Body of pancreas (tissue), 4 donors: ENCODE results near the gene ADH6. TPM values are rescaled to one million over a fixed set of nuclear protein-coding genes. Genes with fewer than 3 reads are reported as not detected.
"Not testable (repeated sequence)": the region's sequence is repeated elsewhere in the genome, so short reads cannot be mapped to it uniquely, and the experiment has no call there.

Source experiments
- ATAC-seq: fragments of 150-250 bp; one replicate; pipeline ENCODE4 v1.9.1; 2016
- DNase-seq, 4 donors: peaks; one replicate each; pipeline ENCODE4 v3.0.0-alpha.2; 2019
- H3K27ac ChIP-seq, 4 donors: fragments of 200-600 bp; sonication (generic); 1 replicate in 3 of 4; 2 replicates in 1 of 4; pipeline versions ENCODE4 v1.5.1 to v1.6.1; 2016 to 2019; ENCODE audit warnings: mild to moderate bottlenecking in 1 of 4, mixed read lengths in 1 of 4, moderate library complexity in 1 of 4
- H3K27me3 ChIP-seq, 2 donors: fragments of 200-600 bp; sonication (generic); one replicate each; pipeline ENCODE4 v1.6.0; 2016; ENCODE audit warnings: mild to moderate bottlenecking in 1 of 2
- H3K36me3 ChIP-seq, 2 donors: fragments of 200-600 bp; sonication (generic); replicated peaks in 1 of 2; 2 replicates each; pipeline ENCODE4 v1.5.1; 2016; ENCODE audit warnings: low read depth in 2 of 2; ENCODE audit not compliant: insufficient read depth in 1 of 2
- H3K4me1 ChIP-seq: fragments of 200-600 bp; sonication (generic); one replicate; pipeline ENCODE4 v1.6.0; 2016
- H3K4me3 ChIP-seq, 2 donors: fragments of 200-600 bp; sonication (generic); 1 replicate in 1 of 2; 2 replicates in 1 of 2; pipeline ENCODE4 v1.5.1; 2016 to 2019
- H3K9me3 ChIP-seq, 3 donors: fragments of 200-600 bp; sonication (generic); 1 replicate in 2 of 3; 2 replicates in 1 of 3; pipeline ENCODE4 v1.5.1; 2016
- CTCF ChIP-seq, 7 experiments: fragments of 450-650 bp in 4 of 7; fragments of 200-600 bp in 3 of 7; sonication (generic) in 3 of 7; IDR thresholded peaks; one replicate each; pipeline ENCODE4 v1.5.1; 2016 to 2019; ENCODE audit warnings: antibody characterized with exemption in 7 of 7
- POLR2A ChIP-seq, 3 donors: fragments of 450-650 bp; IDR thresholded peaks; one replicate each; pipeline ENCODE4 v1.6.1; 2016; ENCODE audit warnings: antibody characterized with exemption in 3 of 3, mild to moderate bottlenecking in 2 of 3
- WGBS, 2 donors: methylation state at CpG; one replicate each; pipeline ENCODE4 v1.1.5; 2017; 5-methylcytosine and 5-hydroxymethylcytosine counted together
- intact Hi-C: fragments of 100-400 bp; cut with DNase I; formaldehyde crosslinking; loops from one replicate; pipeline ENCODE4 v1.15.1; 2023
- total RNA-seq, 2 donors: library from RNA; depleted of rRNA; stranded (reverse); fragments of >200 nt; gene quantifications; one replicate each; pipeline ENCODE4 v1.1.0, GENCODE V29; 2016

ADH6 gene
- total RNA-seq, 2 donors from 2014 or later, result not detected

- ATAC-seq (no peak), DNase-seq (no peak)
- Histone ChIP-seq H3K4me3 (no peak overlapping the region), H3K4me1 (no peaks in the 10 kb centered on the region), H3K9me3 (no peaks in the 10 kb centered on the region), H3K27ac (no peak overlapping the region), H3K36me3 (no peaks in the 10 kb centered on the region), H3K27me3 (no peaks in the 10 kb centered on the region)
- TF ChIP-seq POLR2A (IDR thresholded peaks at IDR 0.05) (no peak), CTCF (IDR thresholded peaks at IDR 0.05) (no peak)
- WGBS, 2 donors, result 57 to 60% methylated on average over 2 of the region's 2 CpGs
- intact Hi-C loops, result no loop called here
Observed at GRCh38 chr4:99234331-99235010, 15.4 kb upstream of the ADH6 start.

GRCh38 chr4:99233397-99233796, 14.4 kb upstream of the ADH6 start:
- DNase-seq, intact Hi-C loops, ATAC-seq, H3K27ac ChIP-seq, H3K36me3 ChIP-seq, H3K27me3 ChIP-seq, H3K4me3 ChIP-seq, H3K9me3 ChIP-seq, H3K4me1 ChIP-seq: not testable (repeated sequence)
- WGBS, 2 donors, result 82 to 84% methylated on average over 2 of the region's 2 CpGs

GRCh38 chr4:99228706-99229105, 9.7 kb upstream of the ADH6 start:
- H3K4me3 ChIP-seq, DNase-seq, H3K9me3 ChIP-seq, ATAC-seq, H3K27me3 ChIP-seq, H3K4me1 ChIP-seq, H3K27ac ChIP-seq, intact Hi-C loops, H3K36me3 ChIP-seq: not testable (repeated sequence)
- 0 to 93% methylated on average over 1 of the region's 1 CpG for WGBS, 2 donors

- DNase-seq, H3K4me1 ChIP-seq, intact Hi-C loops, H3K9me3 ChIP-seq, H3K27me3 ChIP-seq, H3K36me3 ChIP-seq, H3K4me3 ChIP-seq, H3K27ac ChIP-seq, ATAC-seq: not testable (repeated sequence)
- WGBS, 2 donors, result 77 to 90% methylated on average over 4 of the region's 4 CpGs
Observed at GRCh38 chr4:99227646-99228045, 8.6 kb upstream of the ADH6 start.

- TF ChIP-seq CTCF (IDR thresholded peaks at IDR 0.05) (no peak), POLR2A (IDR thresholded peaks at IDR 0.05) (no peak)
- Histone ChIP-seq H3K9me3 (no peaks in the 10 kb centered on the region), H3K27me3 (no peaks in the 10 kb centered on the region), H3K36me3 (no peaks in the 10 kb centered on the region), H3K27ac (no peak overlapping the region), H3K4me1 (peaks cover 13% of the 10 kb centered on the region), H3K4me3 (no peak overlapping the region)
- peak; percentile 48 for ATAC-seq
- WGBS, 2 donors, result 52 to 55% methylated on average over 1 of the region's 1 CpG
- intact Hi-C loops, result no loop called here
- no peak for DNase-seq
Observed at GRCh38 chr4:99221980-99222379, 2.9 kb upstream of the ADH6 start.

- no peak for DNase-seq
- 15 to 27% methylated on average over 1 of the region's 1 CpG for WGBS, 2 donors
- TF ChIP-seq CTCF (IDR thresholded peaks at IDR 0.05) (no peak), POLR2A (IDR thresholded peaks at IDR 0.05) (no peak)
- Histone ChIP-seq H3K4me3 (no peak overlapping the region), H3K27me3 (no peaks in the 10 kb centered on the region), H3K9me3 (no peaks in the 10 kb centered on the region), H3K36me3 (no peaks in the 10 kb centered on the region), H3K4me1 (peaks cover 13% of the 10 kb centered on the region), H3K27ac (no peak overlapping the region)
- ATAC-seq, result no peak
- intact Hi-C loops, result no loop called here
Observed at GRCh38 chr4:99219479-99219878, 433 bp upstream of the ADH6 start.
